Activated T-cell treated with anti-CD3 and anti-CD28 coated beads, Interleukin-2, amount 50 U/mL, for 48 hours (primary cell): Measurements from ENCODE around the gene LRP6.
"Not testable (repeated sequence)": the region's sequence is repeated elsewhere in the genome, so short reads cannot be mapped to it uniquely, and the experiment has no call there.

Experiments
- DNase-seq, 2 experiments: peaks; one replicate each; pipeline ENCODE4 v3.0.0-alpha.2; 2020

LRP6 gene

DNA sequence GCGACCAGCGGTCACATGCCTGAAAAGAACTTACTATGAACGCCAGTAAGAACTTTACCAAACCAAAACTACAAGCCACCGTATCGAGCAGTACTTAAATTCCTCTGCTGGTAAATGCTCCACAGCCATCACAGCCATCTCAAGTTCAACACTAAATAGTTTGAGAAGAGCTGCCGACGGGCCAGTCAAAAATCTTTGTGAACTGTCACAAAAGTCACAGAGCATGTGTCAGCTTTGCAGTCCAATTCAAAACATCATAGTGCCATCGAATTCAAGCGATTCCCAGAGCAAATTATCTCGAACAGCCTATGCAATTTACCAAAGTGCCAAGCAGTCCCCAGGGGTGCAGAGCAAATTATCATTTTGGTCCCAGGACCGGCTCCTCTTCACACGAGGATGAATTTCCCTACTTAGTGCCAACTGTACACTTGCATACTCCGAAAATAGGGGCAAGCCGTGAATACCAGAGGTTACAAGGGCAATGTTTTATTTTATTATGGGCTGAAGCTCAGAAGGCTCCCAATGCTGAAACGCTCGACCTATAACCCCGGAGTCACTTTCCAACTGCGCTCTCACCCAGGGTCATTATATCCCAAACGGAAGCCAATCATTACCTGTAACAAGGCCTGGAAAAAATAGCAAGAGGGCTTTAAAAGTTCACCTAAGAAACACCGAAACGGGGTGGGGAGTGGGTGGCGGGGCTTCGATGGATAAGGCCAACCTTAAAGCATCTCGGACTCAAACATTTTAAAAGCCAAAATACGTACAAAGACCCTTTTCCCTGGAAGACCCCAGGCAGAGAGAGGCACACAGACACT is 1.1 kb downstream of the LRP6 start:
- peak; percentile 25 to 29 for DNase-seq

DNA sequence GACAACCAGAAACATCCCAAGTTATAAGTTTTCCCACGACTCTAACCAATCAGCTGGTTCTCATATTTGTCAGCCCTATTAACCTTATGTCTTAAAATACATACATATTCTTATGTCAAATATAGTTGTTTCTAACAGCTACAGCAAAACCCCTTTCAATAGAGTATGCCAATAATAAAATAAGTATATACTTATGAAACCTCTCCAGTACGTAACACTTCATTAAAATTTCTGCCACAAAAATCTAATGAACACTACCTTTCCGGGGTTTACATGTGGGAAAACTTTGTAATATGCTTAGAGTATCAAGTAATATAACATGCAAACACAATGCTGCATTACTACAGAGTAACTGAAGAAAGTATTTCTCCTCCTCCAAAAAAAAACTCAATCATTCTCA is 1.8 kb downstream of the LRP6 start:
- DNase-seq = no peak

DNA sequence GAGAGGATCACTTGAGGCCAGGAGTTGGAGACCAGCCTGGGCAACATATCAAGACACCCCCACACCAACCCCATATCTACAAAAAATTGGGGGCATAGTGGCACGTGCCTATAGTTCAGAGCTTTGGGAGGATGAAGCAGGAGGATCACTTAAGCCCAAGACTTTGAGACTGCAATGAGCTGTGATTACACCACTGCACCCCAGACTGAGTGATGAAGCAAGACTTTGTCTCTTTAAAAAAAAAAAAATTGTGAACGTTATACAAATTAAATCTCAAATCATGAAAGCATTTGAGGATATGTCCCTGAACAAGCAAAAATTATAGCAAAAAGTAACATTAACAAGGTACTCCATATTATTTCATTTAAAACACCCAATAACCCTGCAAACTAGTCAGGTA is 2.9 kb downstream of the LRP6 start:
- DNase-seq = no peak

DNA sequence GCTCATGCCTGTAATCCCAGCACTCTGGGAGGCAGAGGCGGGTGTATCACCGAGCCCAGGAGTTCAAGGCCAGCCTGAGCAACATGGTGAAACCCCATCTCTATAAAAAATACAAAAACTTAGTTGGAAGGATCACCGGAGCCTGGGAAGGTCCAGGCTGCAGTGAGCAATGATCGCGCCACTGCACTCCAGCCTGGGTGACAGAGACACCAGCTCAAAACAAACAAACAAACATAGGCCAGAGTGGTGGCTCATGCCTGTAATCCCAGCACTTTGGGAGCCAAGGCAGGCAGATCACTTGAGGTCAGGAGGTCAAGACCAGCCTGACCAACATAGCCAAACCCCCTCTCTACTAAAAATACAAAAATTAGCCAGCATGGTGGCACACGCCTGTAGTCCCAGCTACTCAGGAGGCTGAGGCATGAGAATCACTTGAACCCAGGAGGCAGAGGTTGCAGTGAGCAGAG is 10.5 kb downstream of the LRP6 start:
- DNase-seq = not testable (repeated sequence)

DNA sequence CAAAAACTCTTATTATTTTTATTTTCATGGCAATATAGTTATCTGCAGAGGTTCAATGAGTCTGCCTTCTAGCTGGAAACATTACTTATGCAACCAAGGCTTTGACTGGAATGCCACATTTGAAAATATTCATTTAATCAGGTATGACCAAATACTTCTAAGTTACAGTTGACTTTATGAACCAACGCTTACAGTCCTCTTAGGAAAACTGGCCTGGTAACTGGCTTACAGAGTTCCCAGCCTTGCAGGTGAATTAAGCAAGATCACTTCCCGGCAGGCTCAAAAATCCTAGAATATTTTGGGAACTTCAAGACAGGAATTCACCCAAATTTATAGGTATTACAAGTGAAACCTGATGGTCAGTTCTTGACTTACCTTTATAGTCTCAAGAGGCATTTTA is 12.3 kb downstream of the LRP6 start:
- DNase-seq = no peak

DNA sequence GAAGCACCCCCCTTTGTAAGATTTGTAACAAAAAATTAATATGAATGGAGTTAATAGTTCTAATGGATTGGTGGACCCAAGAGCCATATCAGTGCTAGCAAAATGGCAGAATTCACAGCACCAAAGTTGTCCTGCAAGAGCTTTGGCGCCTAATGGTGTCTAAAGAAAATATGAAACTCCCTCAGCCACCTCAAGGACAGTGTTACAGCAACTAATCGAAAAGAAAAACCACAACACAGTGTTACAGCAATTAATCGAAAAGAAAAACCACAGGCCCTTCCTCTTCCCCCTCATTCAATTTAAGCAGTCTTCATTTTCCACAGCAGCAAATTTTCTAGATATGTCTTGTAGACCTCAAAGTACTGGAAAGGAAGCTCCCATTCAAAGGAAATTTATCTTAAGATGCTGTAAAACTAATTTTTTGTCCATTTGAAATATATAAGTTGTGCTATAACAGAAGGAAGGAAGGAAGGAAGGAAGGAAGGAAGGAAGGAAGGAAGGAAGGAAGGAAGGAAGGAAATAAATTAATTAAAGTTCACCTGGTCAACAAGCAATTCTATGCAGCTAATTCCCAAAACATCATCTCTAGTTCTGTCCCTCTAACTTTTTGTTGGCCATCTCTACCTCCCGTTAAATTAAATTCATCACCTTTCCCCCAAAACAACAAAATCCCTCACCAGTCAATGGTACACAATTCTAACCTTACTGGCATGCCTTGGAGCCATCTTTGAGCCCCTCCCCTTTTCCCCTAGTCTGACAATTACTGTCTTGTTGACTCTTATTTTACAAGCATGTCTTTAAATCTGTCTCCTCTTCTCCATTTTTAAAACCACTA is 17.4 kb downstream of the LRP6 start:
- no peak for DNase-seq

DNA sequence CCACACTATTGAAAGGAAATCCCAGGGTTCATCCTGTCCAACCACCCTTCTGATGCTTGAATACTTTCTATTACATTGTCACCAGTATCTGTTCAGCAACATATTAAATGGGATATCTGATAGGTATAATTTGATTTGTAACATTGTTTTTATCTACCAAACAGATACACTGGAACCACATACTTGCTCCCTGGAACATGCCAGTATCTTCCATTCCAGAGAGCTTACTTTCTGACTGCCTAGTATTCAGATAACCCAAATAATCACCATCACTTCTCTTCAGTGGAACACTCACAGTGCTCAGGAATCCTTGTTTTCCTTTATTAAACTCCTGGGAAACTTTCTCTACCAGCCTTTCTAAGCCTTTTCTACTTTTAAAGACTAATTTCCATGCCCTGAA is 19.3 kb downstream of the LRP6 start:
- no peak for DNase-seq

DNA sequence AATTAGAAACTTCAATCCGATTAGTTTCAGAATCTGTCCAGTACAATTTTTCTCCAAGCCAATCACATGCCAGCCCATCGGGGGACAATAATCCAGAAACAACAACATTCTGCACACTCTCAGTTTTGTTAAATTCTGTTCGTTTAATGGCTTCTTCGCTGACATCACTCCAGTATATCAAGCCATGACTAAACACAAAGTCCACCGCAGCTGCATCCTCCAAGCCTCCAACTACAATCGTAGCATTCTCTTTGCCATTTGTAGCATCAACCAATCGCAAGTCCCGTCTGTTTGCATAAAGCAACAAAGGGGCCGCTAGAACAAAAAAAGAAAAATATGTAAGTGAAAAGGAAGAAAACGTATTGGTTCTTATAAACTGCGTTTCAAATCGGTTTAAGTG is 22.5 kb downstream of the LRP6 start:
- DNase-seq = no peak

DNA sequence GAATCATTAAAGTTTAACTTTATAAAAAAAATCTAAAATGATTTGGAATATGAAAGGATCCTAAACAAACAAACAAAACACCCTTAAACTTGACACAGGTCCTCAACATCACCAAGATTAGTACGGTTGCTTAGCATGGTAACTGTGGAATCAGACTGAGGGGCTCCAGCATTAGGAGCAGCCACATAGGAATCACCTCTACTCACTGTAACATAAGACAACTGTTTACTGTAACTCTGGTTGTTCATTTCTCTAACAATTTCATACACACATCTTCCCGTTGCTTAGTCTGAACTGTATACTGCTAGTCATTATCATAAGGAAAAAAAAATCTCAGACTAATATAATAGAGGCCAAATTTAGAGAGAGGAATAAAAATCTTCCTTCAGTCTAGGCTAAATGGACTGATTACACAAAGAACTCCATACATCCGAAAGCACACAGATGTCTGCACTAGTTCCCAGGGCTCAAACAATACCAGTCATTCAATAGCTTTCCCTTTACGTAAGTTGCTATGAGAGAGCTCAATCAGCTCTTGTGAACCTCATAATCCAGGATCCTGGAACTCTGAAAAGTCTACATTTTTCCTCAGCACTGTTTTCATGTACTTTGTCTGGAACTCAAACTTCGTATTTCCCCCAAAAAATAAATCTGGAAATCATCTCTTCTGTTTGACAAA is 26.0 kb downstream of the LRP6 start:
- DNase-seq = no peak

DNA sequence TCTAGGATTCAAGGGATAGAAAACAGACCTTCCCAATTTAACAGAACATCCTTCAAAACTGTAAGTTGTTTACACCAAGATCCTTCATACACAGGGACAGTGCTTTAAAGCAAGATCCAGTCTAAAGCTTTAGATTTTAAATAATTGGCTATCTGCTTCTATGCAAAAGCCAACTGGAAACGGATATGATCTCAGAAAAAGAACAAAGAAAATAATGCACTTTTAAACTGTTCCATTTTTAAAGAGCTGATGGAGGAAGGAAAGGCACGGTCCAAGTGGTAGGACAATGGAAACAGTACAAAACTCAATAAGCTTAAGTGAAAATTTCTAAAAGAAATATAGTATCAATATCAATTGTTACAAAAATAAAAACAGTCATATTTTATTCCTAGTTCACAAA is 27.7 kb downstream of the LRP6 start:
- DNase-seq = no peak

DNA sequence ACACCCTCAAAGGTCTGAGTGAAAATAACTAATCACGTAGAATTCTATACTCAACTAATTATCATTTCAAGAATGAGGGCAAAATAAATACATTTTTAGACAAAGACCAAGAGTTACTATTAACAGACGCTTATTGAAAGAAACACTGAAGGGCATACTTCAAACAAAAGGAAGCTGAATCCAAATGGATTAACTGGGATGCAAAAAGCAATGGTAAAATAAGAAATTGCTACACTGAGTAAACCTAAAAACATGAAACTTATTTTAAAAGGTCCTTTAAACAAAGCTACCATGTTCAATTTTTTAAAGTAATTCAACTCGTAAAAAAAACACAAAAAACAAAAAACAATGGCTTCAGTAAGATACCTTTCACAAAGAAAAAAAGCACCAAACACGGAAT is 28.2 kb downstream of the LRP6 start:
- DNase-seq = no peak

DNA sequence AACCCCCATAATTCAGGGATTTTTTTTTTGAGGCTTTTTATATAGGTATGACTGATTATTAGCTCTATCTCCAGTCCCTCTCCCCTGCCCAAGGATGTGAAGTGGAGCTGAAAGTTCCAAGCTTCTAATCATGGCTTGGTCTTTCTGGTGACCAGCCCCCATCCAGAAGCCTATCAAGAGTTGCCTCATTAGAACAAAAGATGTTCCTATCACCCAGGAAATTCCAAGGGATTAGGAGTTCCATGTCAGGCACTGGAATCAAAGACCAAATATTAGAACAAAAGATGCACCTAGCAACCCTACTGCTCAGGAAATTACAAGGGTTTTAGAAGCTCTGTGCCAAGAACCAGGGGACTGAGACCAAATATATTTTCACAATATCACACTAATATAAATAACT is 29.9 kb downstream of the LRP6 start:
- DNase-seq = no peak

DNA sequence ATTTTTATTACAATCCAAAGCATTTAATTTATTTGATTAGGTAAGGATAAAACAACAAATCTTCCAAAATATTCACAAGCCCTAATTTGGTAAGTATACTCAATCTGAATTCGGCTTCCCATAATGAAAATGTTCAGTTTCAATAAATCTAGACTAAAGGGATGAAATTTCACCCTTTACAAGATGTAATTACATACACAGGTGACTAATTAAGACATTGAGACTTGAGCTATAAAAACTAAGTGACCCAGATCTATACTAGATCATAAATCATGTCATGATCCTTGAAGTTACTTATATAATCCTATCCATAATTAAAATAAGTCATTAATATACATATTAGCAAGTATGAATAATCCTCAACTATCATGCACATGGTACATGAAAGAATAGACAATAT is 36.6 kb downstream of the LRP6 start:
- DNase-seq = no peak

DNA sequence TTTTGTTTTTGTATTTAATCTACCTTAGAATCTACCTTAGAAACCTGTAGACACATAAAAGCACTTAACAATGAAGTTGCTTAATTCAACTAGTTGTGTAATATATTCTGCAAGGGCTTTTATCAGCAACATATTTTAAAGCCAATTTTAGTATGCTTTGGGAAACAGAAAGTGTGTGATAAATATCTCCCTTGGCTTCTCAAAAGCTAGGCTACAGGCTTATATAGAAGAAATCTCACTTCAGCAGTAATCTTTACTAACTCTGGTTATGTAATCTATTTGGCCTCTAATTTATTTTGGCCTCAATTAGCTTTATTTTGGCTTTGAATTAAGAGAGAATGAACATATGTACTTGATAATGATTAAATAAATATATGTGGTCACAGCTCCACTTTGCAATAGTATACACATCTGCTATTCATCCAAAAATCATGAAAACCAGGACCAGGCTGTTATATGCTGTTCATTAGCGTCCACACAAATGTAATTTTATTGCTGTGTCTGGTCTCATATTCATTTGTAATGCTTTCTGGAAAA is 37.2 kb downstream of the LRP6 start:
- no peak for DNase-seq

DNA sequence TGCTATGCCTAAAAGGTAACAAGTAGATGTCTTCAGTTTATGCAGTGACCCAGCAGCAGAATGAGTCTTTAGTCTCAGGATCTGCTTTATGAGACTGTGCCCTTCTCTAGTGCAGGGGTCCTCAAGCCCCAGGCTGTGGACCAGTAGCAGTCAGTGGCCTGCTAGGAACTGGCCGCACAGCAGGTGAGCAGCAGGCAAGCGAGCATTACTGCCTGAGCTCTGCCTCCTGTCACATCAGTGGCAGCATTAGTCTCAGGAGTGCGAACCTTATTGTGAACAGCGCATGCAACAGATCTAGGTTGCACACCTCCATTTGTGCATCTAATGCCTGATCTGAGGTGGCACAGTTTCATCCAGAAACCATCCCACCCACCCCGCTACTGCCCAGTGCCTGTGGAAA is 38.4 kb downstream of the LRP6 start:
- DNase-seq = no peak

DNA sequence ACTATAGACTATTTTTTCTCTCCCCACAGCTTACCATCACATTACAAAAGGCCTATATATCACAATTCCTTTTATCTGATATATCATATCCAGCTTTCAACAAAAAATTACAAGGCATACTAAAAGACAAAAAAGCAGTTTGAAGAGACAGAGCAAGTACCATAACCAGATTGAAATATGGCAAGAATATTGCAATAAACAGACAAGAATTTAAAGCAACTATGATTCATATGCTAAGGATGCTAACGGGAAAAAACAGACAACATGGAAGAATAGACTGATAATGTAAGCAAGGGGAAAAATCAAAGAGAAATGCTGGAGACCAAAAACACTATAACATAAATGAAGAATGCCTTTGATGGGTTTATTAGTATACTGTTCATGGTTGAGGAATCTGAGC is 40.7 kb downstream of the LRP6 start:
- DNase-seq = no peak

DNA sequence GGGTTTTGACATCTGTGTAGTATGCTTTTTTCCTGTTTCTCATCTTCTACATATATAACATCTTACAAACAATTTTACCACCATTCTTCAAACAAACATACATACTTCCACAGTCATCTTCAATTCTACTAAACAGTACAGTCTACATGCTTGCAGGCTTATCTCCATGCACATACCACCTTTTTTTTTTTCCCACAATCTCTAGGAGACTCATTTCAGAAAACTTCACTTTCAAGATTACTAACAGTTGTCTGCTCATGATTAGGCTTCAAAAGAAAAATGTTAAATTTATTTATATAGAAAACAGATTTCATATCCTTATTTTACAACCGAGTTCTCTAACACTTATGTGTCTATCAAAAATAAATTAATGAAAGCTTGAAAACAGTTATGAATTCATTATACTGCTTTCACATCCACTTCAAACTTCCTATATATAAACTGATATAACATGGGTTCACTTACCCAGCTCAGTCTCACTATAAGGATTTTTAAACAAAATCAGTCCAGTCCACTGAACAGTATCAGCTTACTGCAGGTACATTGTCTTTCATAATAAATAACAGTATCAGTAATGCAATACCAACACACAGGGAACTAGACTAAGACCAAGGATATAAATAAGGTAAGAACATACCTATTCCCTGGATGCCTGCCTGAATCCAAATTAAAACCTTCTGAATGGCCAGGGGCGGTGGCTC is 42.5 kb downstream of the LRP6 start:
- no peak for DNase-seq

DNA sequence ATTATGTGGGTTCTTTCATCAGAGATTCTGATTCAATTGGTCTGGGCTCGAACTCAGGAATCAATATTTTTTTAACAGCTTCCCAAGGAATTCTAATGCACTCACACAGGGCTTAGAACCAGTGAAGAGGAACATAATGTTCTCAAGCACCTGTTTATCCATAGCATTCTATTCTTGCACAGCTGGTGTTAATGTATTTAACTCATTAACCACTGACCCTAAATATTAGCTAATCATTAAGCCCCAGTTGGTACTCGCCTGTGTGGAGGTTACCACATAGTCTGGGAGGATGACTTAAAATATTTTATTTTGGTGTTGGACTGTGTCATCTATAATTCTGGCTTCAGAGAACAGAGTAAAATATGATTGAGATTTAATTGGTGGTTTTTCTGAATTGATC is 45.3 kb downstream of the LRP6 start:
- DNase-seq = no peak

DNA sequence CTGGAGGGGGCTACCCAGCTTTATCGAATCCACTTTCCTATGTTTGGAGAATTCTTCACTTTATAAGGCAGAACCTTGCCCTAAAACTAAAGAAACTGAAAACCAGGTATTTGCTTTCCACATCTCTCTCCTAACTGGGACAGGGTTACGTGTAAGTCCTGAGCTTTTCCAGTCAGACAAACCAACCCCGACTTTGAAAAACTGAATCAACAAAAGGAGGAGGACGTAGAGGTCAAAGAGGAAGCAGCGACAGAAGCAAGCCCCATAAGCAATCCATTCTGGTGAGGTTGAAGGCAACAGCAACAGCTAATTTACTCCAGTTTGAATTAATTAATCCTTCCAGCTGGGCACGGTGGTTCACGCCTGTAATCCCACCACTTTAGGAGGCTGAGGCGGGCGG is 47.2 kb downstream of the LRP6 start:
- DNase-seq = no peak

DNA sequence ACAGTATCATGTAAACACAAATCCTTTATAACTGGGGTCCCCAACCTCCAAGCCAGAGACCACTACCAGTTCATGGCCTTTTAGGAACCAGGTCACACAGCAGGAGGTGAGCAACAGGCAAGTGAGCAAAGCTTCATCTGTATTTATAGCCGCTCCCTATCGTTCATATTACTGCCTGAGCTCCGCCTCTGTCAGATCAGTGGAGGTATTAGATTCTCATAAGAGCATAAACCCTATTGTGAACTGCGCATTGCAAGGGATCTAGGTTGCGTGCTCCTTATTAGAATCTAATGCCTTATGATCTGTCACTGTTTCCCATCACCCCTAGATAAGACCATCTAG is 49.9 kb downstream of the LRP6 start:
- DNase-seq = no peak

DNA sequence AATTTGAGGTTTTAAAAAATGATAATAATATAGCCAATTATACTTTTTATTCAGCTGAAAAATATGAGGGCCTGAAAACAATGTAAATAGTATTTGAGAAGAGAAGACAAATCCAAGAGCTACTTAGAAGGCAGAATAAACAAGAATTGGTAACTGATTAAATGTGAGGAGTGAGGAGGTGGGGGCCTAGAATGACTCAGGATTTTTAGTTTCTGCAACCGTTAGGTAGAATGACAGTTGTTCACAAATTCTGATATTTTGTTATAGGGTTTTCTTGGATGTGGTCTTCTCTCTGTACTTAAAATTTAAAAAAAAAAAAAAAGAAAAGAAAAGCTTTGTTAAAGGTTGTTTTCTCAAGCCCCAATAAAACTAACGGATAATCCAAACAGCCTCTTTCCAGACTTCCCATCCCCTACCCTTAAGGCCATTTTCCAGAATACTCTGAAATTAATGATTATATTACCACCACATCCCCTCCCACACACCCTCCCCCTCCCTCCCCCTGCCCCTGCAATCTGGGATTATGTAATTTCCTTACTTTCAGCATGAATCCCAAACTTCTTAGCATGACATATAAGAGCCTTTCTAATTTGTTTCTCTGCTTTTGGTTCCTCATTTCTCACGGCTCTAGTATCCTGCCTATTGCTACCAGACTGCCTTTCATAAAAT is 50.4 kb downstream of the LRP6 start:
- no peak for DNase-seq

DNA sequence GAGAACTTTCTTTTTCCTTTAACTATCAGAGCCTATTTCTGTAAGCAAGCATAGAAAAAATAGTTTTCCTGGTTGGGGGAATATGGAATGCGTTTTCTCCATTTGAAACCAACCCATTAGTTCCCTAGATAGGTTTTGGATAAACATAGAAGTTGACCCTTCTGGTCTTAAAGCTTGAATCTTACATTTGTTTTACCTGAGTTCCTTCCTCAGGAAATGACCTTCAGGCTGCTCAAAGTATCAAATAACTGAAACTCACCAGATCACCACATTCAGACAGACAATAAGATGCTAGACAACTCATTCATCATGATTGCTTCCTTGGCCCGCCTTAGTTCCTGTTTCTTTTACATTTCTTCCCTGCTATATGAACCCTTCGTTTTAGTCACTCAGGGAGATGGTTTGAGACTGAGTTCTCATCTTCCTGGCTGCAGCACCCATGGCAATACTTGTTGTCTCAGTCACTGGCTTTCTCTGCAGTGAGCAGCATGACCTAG is 52.2 kb downstream of the LRP6 start:
- DNase-seq = no peak
